Measurements from ENCODE around the gene TSC22D1.

TSC22D1 gene

GRCh38 chr13:44449999-44450821, 125.9 kb downstream of the TSC22D1 start:
- no peak for DNase-seq

- DNase-seq: no peak
Observed at GRCh38 chr13:44448875-44449274, 127.3 kb downstream of the TSC22D1 start.

- no peak for DNase-seq
Observed at GRCh38 chr13:44448373-44448772, 127.8 kb downstream of the TSC22D1 start.

- no peak for DNase-seq
Observed at GRCh38 chr13:44447783-44448321, 128.3 kb downstream of the TSC22D1 start.

GRCh38 chr13:44440046-44440608, 136.0 kb downstream of the TSC22D1 start:
- DNase-seq: no peak

- no peak for DNase-seq
Observed at GRCh38 chr13:44439452-44440024, 136.6 kb downstream of the TSC22D1 start.

- DNase-seq: no peak
Observed at GRCh38 chr13:44438234-44438579, 137.9 kb downstream of the TSC22D1 start.

GRCh38 chr13:44437356-44438233, 138.5 kb downstream of the TSC22D1 start:
- DNase-seq: no peak

GRCh38 chr13:44436589-44437337, 139.4 kb downstream of the TSC22D1 start:
- DNase-seq: peak; percentile 32

GRCh38 chr13:44435919-44436510, 140.1 kb downstream of the TSC22D1 start:
- DNase-seq: no peak

- DNase-seq: peak; percentile 87
Observed at GRCh38 chr13:44435142-44435918, 140.8 kb downstream of the TSC22D1 start.

- no peak for DNase-seq
Observed at GRCh38 chr13:44434766-44435141, 141.4 kb downstream of the TSC22D1 start.

GRCh38 chr13:44433863-44434765, 142.0 kb downstream of the TSC22D1 start:
- no peak for DNase-seq

GRCh38 chr13:44432650-44433049, 143.5 kb downstream of the TSC22D1 start:
- DNase-seq: no peak

GRCh38 chr13:44431150-44431549, 145.0 kb downstream of the TSC22D1 start:
- DNase-seq: no peak

- DNase-seq: no peak
Observed at GRCh38 chr13:44429311-44429710, 146.8 kb downstream of the TSC22D1 start.

- no peak for DNase-seq
Observed at GRCh38 chr13:44426461-44426860, 149.7 kb downstream of the TSC22D1 start.

GRCh38 chr13:44425815-44426078, 150.4 kb downstream of the TSC22D1 start:
- DNase-seq: no peak

GRCh38 chr13:44425041-44425814, 150.9 kb downstream of the TSC22D1 start:
- DNase-seq: no peak

Data from activated CD8-positive, alpha-beta memory T cell treated with anti-CD3 and anti-CD28 coated beads, Interleukin-2, amount 50 U/mL, for 4 hours (primary cell).